Measurements from ENCODE around the gene CNTNAP2.

CNTNAP2 gene

DNA sequence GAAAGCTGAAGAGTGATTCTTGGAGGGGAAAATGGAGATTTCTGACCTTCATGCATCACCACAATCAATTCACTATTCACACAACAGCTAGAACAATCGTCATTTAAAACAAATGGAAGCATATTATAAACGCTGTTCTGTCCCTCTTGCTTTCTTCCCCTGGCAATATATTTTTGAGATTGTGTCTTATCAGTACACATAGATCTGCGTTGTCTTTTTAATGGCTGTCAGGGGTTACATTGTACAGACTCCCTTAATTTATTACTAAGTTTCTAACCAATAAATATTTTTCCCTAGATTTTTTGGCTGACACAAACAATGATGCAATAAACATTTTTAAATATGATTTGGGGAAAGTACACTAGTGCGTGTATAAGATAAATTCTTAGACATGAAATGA, 1358.3 kb downstream of the CNTNAP2 start:
- no peak for DNase-seq (ENCODE audit: low read depth, low spot score)

DNA sequence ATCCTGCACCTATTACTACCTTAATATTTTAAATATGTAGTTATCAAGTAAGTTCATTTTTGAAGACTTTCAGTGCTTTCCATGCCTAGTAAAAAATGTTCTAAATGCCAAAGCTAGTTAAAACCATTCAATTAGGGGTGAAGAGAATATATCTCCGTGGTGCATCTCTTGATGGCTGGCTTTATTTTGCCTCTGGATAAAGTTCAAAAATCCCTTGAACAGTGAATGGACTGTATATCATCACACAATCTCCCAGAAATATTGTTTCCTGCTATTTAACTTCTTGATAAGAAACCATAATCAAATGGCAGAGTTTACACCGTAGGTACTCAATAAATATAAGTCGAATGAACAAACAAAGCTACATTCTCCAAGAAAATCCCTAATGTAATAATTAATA, 1360.9 kb downstream of the CNTNAP2 start:
- DNase-seq (ENCODE audit: low read depth, low spot score) = no peak

DNA sequence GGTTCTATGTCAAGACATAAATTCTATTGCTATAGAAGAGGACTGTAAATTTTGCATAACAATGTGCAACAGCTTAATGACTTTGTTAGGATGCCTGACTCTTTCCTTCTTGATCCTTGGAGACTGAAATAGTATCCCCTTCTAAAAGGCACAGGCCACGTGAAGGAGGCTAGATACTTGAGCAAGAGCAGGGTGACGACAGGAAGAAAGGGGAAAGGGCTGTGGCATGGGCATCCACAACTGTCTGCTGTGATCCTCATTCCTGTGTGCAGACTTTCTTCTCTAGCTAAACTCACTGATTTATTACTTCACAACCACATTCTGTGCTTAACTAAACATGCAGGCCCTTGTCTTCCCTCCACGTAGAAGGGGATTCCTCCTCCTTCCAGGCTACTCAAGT, 1362.2 kb downstream of the CNTNAP2 start:
- DNase-seq (ENCODE audit: low read depth, low spot score) = no peak

DNA sequence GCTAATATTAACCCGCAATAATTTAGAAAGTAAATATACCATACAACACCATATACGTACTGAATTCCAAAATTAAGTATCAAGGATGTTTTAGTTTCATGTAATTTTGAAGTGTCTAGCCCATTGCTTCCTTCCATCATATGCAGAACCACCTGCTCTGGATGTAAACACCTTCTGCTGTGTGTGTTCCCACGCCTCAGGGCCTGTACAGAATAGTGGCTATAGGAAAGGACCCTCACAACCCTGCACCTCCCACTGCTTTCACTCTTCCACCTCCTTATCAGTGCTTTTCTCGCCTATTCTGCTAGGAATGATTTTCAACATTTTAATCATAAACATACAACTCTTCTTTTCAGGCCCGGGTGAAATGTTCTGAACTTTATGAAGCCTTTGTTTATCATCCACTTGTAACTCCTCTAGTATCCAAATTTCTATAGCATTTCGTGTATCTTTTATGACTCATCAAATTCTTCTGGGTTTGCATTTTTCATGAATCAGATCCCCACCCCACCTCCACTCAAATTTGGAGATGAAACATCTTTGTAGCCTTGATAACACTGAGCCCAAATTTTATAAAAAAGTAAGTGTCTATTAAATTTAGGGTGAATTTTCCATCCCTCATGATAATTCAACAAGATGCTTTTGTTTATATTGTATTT, 1367.2 kb downstream of the CNTNAP2 start:
- DNase-seq (ENCODE audit: low read depth, low spot score) = no peak

DNA sequence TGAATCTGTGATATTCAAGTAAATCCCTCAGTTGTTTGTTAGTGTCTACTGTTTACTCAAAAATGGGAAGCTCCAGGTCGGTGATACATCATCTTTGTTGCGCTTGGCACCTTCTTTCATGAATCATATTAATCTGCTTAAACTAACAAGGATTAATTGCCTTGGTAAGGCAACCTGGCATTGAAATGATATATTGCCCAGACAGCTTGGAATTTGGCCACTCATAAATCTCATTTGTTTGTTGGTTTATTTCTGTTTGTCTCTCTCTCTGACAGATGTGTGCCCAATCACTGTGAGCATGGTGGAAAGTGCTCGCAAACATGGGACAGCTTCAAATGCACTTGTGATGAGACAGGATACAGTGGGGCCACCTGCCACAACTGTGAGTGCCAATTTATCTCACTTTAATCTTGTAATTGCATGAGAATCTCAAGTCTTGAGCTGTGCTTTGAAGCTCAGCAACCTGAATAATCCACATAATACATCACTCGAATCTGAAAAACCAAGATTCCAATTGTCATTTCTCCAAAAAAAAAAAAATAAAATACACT, 1369.1 kb downstream of the CNTNAP2 start:
- no peak for DNase-seq (ENCODE audit: low read depth, low spot score)

DNA sequence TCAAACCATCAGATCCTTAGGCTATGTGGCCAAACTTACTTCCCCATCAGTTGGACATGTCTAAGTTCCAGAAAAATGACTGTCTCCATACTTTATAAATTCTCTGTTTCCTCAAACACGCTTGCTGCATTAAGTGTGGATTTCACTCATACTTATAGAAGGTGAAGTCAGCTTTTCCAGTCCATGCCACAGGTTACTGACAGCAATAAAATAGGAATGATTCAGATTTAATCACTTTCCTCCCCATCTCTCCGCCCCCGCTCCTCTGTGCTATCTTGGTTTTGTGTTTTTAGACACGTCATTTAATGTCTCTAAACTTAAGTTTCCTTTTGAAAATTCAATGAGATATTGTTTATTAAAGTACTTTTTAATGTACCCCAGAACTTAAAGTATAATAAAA, 1376.0 kb downstream of the CNTNAP2 start:
- DNase-seq (ENCODE audit: low read depth, low spot score) = no peak

DNA sequence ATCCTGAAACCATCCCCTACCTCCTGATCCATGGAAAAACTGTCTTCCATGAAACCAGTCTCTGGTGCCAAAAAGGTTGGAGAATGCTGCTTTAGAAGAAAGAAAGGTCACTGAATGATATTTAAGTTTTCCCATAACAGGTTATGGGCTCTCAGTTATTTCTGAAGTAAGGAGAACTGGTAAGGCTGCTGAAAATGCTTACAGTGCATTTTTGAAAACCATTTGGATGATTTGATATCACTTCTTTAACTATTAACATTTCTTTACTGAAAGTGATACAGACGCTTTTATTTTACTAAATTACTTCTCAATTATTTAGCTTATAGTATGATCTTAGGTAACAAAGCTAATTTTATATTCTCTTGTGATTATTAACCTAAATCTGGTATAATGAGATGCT, 1379.6 kb downstream of the CNTNAP2 start:
- no peak for DNase-seq (ENCODE audit: low read depth, low spot score)

DNA sequence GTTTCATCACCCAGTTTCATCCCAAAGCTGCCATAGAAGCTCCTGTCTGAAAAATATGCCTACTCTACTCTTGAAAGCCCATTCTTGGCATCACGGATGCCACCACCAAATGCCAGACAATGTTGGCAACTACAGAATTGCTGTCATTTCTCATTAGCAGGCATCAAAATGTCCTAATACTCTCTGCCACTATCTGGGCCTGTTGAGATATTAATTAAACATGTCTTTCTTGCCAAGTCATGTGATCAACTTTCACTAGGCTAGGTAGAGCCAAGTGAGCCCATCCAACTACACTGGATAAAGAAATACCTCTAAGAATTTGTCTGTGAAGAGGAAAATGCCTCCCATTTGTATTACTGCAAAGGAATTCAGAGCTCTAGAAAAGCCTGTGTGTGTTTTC, 1380.6 kb downstream of the CNTNAP2 start:
- no peak for DNase-seq (ENCODE audit: low read depth, low spot score)

DNA sequence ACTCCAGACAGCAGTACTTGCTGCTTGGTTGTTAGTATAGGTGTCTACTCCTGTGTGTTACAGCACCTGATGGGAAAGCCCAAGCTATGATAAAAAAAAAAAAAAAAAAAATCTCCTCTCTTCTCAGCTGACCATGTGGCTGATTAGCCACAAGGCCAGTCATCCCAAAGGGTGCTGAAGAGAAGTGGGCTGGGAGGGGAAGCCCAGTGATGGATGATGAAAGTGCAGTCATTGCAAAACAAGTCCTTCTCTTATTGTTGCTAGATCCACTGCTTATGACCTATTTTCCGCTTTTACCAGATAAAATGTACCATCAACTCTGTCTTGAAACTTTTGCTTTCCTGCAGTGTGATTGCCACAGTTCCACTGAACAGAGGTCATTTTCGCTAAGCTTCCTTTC, 1381.5 kb downstream of the CNTNAP2 start:
- DNase-seq (ENCODE audit: low read depth, low spot score) = no peak

DNA sequence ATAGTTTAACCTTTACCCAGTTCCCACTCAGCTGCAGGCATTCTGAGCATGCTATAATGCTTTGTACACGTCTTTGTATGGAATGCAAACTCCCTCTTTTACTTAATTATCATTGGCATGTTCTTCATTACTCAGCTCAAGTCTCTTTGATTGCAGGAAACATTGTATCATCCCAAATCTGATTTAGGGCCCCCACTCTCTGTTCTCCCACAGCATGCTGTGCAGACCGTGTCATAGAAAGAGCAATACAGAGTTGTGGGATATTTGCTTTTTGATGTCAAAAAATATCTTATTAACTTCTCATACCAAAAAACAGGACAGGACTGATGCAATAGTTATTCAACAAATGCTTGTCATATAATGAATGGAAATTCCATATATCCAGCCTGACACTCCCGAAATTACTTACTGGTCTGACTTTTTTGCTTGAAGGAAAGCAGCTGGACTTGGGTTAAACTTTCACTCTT, 1392.5 kb downstream of the CNTNAP2 start:
- DNase-seq (ENCODE audit: low read depth, low spot score) = no peak

DNA sequence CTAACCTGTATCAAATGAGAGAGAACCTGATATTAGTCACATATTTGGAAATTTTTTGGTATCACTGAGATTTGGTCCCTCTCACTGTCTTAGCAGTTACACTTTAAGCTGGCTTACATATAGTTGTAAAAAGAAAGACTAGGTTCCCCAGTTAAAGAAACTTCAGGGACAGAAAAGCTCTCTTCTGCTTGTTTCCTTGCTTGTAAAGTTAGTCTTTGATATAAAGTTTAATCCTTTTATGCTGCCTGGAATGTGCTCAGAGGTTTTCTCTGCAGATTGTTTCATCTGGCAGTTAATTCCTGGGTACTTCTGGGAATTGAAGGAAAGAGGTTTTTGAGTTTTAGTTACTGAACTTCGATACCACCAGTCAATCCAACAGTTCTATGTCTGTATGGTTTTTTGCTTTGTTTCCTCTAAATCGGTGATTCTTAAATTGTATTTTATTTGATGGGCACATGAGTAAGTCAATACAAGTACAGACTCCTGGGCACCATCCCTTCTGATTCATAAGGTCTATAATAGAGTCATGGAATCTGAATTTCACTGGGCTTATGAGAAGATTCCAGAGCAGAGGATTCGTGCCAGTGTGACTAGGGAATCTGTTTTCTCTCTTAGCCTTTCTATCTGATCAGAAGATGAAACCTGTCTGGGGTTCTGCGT, 1393.1 kb downstream of the CNTNAP2 start:
- DNase-seq (ENCODE audit: low read depth, low spot score) = no peak

DNA sequence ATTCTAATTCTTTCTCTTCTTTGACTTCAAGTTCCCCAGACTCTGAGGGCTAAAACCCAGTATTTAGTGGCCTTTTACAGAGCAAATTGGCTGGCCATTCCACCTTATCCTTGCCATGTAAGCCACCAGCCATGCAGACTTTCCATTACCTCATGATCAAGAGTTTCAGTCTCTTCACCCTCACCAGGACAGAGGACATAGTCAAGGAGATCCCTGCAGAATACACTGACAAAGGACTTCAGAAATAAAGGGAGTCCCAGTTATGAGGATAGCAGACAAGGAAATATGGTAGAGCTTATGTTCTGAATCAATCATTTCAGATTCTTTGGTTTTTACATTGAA, 1393.6 kb downstream of the CNTNAP2 start:
- DNase-seq (ENCODE audit: low read depth, low spot score) = no peak

DNA sequence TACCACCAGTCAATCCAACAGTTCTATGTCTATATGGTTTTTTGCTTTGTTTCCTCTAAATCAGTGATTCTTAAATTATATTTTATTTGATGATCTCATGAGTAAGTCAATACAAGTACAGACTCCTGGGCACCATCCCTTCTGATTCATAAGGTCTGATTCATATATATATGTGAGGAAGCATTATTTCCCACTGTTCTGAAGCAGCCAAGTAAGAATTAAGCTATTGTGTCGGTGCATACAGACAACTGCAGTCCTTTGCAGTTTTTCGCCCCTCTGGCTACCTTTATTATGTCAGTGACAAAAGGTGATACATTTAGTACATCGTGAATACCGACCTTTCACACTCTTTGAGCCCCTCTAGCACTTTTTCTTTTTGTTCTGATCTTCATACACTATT, 1394.3 kb downstream of the CNTNAP2 start:
- DNase-seq (ENCODE audit: low read depth, low spot score) = no peak

DNA sequence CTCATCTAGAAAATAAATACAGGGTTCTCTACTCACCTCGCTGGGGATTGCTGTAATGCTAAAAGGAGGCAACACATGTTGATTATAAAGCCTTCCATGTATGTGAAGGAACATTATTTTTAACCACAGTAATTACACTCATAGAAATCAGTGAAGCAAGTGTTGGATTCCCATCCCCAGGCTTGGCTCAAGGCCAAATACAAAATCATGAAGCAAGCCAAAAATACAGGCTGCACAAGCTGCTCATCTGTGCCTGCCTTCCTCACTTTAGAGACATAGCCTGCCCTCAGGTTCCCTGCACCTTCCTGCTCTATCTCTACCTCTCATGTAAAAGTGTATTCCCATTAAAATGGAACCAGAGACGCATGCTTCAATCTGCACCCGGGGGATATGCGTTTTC, 1396.8 kb downstream of the CNTNAP2 start:
- no peak for DNase-seq (ENCODE audit: low read depth, low spot score)

DNA sequence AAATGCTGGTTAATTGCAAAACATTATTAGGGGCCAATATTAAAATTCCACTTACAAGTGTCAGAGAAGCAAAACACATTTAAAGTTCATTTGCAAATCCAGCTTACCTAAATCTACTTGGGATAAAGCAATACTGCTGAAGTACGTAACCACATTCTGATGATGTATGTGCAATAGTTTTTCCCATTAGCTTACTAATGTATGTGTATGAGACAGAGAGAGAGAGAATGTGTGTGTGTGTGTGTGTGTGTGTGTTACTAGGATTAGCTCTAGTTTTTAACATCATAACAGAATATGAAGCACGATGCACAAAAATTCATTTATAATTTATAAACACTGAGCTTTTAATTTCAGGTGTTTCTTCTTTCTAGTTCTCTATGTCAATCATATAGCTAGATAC, 1399.8 kb downstream of the CNTNAP2 start:
- DNase-seq (ENCODE audit: low read depth, low spot score) = no peak

DNA sequence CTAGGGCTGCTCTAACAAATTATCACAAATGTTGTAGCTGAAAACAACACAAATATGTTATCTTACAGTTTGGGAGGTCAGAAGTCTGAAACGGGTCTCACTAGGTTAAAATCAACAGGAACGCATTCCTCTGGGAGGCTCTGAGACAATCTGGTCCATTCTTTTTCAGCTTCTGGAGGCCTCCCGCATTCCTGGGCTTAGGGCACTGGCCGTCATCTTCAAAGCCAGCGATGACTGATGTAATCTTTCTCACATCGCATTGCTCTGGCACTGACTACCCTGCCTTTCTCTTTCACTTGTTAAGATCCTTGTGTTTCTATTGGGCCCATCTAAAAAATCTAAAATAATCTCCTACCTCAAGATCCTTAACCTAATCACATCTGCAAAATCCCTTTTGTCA, 1402.5 kb downstream of the CNTNAP2 start:
- no peak for DNase-seq (ENCODE audit: low read depth, low spot score)

DNA sequence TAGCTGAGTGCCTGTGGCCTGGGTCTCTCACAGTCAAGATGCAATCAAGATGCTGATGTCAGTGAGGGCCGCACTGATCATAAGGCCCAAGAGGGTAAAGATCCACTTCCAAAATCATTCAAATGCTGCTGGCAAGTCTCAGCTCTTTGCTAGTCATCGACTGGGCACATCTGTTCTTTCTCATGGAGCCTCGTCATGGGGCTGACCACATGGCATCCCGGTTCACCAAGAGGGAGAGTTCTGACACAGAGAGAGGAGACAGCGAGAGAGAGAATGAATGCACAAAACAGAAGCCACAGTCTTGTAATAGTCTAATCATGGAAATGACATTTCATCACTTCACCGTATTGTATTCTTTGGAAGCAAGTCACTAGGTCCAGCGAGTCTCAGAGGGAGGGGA, 1406.5 kb downstream of the CNTNAP2 start:
- no peak for DNase-seq (ENCODE audit: low read depth, low spot score)

DNA sequence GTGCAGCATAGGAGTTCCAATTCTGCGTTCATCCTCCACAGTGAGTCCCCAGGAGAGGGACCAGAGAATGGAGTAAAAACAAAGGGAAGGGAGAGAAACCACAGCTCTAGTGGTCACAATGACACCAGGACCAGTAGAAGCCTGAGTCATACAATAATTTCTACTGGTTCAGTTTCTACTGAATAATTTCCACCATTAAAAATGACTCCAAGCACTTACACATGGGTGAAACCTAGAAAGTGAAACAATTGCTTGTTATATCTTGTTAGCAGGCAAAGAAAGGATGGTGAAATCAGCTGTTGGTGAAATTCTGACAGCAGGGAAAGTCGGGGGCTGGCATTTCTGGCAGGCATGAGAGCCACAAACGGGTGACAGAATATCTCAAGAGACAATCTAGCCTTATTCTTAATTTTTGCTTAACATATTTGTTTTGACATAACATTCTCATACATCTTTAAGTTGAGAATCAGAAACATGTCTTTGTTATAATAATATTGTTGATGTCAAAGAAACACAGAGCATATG, 1408.2 kb downstream of the CNTNAP2 start:
- DNase-seq (ENCODE audit: low read depth, low spot score) = no peak

DNA sequence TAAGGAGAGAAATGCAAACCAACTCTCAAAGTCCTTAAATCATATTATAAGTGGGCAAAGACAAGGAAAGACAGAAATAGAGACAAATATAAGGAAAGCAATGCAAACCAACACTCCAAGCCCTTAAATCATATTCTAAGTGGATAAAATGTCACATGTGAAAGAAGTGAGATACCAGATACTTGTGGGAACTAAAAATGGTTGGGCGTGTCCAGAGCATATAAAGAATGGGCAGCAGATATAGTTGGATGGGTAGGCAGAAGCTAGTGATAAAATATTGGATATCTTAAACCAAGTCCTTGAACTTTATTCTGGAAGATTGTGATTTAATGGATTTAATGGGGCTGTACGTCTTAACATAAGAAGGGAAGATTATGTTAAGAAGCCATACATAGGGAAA, 1408.7 kb downstream of the CNTNAP2 start:
- no peak for DNase-seq (ENCODE audit: low read depth, low spot score)

DNA sequence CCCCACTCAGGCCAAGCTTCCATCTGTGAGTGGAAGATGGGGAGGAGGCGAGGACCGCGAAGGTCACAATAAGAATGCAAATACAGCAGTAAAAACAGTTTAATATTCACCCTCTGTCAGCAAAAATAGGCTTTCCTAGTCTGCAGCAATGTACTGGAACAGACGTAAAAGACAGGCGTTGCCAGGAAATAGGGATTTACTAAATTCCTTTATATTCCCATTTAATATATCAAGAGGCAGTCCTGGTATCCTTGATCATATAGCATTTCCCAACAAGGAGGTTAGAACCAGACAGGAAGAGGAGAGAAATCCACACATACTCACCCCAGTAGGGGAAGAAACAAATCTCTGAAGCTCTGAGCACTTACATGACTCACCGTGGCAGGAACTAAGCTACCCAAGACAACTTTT, 1419.1 kb downstream of the CNTNAP2 start:
- DNase-seq (ENCODE audit: low read depth, low spot score) = no peak

DNA sequence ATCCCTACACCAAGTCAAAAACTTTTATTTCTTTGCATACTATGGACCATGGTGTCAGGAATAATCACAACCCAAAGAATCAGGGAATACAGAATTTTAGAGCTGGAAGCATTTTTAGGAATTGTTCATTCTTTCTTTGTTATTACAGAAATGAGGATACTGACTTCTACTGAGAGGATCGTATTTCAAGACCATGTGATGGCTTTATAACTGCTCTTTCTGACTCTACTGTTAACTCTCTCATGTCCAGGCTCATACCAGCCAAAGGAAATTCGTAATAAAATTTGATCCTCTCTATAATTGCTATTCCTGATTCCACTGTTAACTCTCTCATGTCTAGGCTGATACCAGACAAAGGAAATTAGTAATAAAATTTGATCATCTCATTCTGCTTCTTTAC, 1423.1 kb downstream of the CNTNAP2 start:
- DNase-seq (ENCODE audit: low read depth, low spot score) = no peak

DNA sequence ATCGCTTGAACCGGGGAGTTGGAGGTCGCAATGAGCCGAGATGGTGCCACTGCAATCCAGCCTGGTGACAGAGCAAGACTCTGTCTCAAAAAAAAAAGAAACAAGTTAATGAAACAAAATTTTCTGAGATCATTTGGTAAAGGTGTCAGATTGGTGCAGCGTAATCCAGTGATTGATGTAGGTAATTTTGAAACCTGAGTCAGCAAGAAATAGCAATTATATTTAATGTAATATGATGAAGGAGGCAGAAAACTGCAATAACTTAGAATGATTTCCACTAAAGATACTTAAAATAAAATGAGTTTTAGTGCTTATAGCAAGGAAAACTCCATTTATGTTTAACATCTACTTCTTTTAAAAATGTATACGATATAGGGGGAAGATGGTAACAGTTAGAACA, 1424.1 kb downstream of the CNTNAP2 start:
- DNase-seq (ENCODE audit: low read depth, low spot score) = no peak

DNA sequence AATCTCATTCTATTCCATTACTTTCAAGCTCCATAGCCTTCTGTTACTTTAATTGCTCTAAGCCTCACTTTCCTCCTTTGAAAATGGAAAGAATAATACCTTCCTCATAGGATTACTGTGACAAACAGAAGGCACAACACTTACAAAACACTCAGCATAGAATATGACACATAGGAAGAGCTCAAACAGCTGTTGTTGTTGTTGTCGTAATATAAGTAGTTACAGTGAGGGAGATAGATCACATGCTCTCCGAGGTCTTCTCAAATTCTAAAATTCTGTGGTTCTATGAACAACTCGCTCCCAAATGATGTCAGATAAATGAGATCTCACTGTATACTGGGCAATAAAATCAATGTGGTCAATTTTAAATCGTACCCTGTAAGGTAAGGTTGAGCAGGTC, 1424.7 kb downstream of the CNTNAP2 start:
- no peak for DNase-seq (ENCODE audit: low read depth, low spot score)

All from brain pericyte (primary cell).